Measurements from ENCODE around the gene MAP7D1.

GRCh38 chr1:36106269-36106668 is 49.7 kb upstream of the MAP7D1 start:
- TF ChIP-seq CTCF (IDR thresholded peaks at IDR 0.05; ENCODE audit: poor library complexity), result no peak
- TF ChIP-seq EZH2 (IDR thresholded peaks at IDR 0.05; ENCODE audit: borderline replicate concordance), result no peak
- no peak for TF ChIP-seq EZH2phosphoT487 (IDR thresholded peaks at IDR 0.05; ENCODE audit: low read depth, severe bottlenecking, unreplicated experiment)

Data from hepatocyte (in vitro differentiated cells).